ENCODE data around the gene HOXC5.
A peak's percentile ranks its signal among the peaks of the same experiment; 100 is the strongest.

Gene HOXC5

GRCh38 chr12:54049108-54049507 lies 16.3 kb downstream of the HOXC5 start:
- DNase-seq: no peak

- DNase-seq: no peak
These were observed 17.6 kb downstream of the HOXC5 start for GRCh38 chr12:54050482-54050810.

GRCh38 chr12:54051026-54051842 lies 18.4 kb downstream of the HOXC5 start:
- DNase-seq: no peak

- DNase-seq: peak; percentile 31 to 32
These were observed 19.1 kb downstream of the HOXC5 start for GRCh38 chr12:54051874-54052437.

- no peak for DNase-seq
These were observed 19.7 kb downstream of the HOXC5 start for GRCh38 chr12:54052438-54053002.

GRCh38 chr12:54053003-54053750 lies 20.3 kb downstream of the HOXC5 start:
- no peak for DNase-seq

- no peak for DNase-seq
These were observed 21.2 kb downstream of the HOXC5 start, which contains the start of gene HOXC4 for GRCh38 chr12:54053751-54054741. Gene HOXC4, plus strand, starts transcription at chr12:54053835. Its CDS starts 88 bp downstream, at chr12:54053923.

GRCh38 chr12:54054742-54055194 lies 21.9 kb downstream of the HOXC5 start:
- DNase-seq: no peak

- no peak for DNase-seq
These were observed 22.7 kb downstream of the HOXC5 start for GRCh38 chr12:54055552-54055951.

GRCh38 chr12:54056110-54056509 lies 23.3 kb downstream of the HOXC5 start:
- no peak for DNase-seq

- DNase-seq: no peak
These were observed 25.4 kb downstream of the HOXC5 start for GRCh38 chr12:54058128-54058768.

- no peak for DNase-seq
These were observed 26.8 kb downstream of the HOXC5 start for GRCh38 chr12:54059668-54060067.

GRCh38 chr12:54060174-54060974 lies 27.5 kb downstream of the HOXC5 start:
- no peak for DNase-seq

- no peak for DNase-seq
These were observed 28.3 kb downstream of the HOXC5 start for GRCh38 chr12:54060975-54061778.

GRCh38 chr12:54065677-54066076 lies 32.8 kb downstream of the HOXC5 start:
- no peak for DNase-seq

GRCh38 chr12:54066408-54066807 lies 33.6 kb downstream of the HOXC5 start:
- DNase-seq: no peak

GRCh38 chr12:54068418-54069070 lies 35.7 kb downstream of the HOXC5 start:
- DNase-seq: no peak

- DNase-seq: no peak
These were observed 39.1 kb downstream of the HOXC5 start for GRCh38 chr12:54071942-54072341.

GRCh38 chr12:54074308-54074707 lies 41.5 kb downstream of the HOXC5 start:
- DNase-seq: no peak

Data from SHP77 (cell line).